ENCODE data around the gene P2RY8. TPM values are rescaled to one million over a fixed set of nuclear protein-coding genes. Genes with fewer than 3 reads are reported as not detected.
"Not testable (repeated sequence)": the region's sequence is repeated elsewhere in the genome, so short reads cannot be mapped to it uniquely, and the experiment has no call there.

Gene P2RY8, protein sequence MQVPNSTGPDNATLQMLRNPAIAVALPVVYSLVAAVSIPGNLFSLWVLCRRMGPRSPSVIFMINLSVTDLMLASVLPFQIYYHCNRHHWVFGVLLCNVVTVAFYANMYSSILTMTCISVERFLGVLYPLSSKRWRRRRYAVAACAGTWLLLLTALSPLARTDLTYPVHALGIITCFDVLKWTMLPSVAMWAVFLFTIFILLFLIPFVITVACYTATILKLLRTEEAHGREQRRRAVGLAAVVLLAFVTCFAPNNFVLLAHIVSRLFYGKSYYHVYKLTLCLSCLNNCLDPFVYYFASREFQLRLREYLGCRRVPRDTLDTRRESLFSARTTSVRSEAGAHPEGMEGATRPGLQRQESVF
- polyA plus RNA-seq (ENCODE audit: insufficient read length): 0.51 TPM

DNA sequence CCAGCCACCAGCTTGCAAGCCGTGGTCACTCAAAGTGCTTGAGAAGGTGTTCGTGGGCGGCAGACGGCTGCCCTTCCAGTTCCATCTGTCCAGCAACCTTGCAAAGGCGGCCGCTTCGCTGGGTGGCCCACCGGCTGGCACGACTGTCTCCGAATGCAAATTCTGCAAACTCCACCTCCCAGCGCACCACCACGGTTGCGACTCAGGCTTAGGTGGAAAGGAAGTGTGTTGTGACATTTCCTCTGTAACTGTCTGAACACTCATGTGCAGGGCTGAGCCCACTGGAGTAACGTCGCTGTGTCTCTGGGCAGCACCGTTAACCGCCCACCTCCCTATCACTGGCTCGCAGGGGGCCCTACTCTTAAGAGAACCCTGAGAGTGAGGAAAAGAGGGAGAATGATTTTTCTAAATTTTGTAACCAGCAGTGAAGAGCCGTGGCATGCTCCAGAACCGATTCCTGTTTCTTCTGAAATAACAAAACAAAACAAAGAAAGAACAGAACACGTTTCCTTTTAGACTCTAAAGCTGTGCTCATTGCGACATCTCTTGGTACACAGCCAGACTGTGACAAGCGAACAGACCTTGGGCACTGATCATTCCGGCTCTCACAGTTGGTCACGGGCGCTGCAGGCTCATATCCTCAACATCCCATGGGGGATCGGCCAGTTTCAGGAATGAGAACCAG lies at the start of gene P2RY8:
Gene P2RY8 (minus strand): TSS at position 155 of the 685 bp plus-strand sequence. CDS start 70,627 bp downstream, outside the sequence.
- DNase-seq (ENCODE audit: low read depth): no peak

DNA sequence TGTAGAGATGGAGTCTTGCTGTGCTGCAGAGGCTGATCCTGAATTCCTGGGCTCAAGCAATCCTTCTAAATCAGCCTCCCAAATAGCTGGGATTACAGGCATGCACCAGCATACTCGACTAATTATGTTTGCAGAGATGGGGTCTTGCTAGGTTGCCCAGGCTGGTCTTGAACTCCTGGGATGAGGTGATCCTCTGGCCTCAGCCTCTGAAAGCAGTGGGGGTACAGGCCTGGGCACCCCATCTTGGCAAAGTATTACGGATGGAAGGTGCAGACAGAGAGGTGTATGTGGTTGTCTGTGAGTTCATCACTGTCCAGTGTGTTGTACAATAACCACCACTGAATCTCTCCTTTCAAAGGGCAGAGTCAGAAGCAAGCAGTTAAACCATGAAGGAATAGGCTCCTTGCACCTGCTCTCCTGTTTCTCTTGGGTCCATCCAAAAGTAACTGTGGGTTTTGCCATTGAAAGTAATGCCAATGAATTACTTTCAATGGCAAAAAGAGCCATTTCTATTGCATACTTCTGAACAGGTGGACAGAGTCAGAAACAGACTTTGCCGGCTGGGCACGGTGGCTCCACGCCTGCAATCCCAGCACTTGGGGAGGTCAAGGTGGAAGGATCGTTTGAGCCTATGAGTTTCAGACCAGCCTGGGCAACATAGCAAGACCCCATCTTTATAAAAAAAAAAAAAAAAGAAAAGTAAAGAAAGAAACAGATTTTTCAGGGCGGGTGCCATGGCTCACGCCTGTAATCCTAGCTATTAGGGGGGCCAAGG lies 47.4 kb upstream of the P2RY8 start:
- DNase-seq (ENCODE audit: low read depth): no peak

DNA sequence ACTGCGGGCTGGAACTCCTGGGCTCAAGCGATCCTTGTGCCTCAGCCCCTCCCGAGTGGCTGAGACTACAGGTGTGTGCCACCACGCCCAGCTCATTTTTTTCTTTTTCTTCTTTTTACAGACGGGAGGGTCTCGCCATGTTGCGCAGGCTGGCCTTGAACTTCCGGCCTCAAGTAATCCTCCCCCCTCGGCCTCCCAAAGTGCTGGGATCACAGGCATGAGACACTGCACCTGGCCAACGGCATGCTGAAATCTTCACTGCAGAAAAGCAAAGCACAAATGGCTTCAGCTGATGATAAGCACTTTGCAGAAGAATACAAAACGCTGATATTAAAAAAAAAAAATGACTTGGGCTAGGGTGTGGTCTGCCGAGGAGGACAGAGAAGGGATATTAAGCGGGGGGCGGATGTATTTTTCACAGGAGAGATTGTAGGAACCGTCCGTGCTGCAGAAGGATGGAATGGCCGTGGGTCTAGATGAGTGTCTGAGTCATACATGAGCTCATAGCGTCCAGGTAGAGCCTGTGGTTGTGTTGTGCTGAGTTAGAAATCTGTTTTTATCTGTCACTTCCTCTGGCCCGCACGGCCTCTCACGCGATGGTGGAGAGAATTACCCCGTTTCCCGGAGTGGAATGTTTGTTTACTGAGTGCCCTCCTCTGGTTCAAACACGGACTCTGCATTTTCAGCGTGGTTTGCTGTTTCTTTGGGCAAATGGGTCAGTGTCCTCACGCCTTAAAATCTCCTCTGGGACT lies 45.9 kb upstream of the P2RY8 start:
- no peak for DNase-seq (ENCODE audit: low read depth)

DNA sequence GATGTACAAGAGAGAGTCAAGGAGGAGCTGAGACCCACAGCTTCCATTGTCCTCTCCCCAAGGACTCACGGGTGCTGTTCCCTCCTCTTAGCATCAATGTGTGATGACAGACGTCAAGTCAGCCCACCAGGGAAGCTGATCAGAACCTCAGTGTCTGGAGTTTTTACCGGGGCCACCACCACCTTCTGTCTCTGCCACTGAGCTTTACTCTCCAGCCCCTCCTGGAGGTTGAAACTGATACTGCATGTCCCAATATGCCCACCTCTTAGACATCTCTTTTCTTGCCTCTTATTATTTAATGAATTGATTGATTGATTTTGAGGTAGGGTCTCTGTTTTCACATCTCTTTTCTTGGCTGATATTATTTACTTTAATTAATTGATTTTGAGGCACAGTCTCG lies 44.1 kb upstream of the P2RY8 start:
- no peak for DNase-seq (ENCODE audit: low read depth)

DNA sequence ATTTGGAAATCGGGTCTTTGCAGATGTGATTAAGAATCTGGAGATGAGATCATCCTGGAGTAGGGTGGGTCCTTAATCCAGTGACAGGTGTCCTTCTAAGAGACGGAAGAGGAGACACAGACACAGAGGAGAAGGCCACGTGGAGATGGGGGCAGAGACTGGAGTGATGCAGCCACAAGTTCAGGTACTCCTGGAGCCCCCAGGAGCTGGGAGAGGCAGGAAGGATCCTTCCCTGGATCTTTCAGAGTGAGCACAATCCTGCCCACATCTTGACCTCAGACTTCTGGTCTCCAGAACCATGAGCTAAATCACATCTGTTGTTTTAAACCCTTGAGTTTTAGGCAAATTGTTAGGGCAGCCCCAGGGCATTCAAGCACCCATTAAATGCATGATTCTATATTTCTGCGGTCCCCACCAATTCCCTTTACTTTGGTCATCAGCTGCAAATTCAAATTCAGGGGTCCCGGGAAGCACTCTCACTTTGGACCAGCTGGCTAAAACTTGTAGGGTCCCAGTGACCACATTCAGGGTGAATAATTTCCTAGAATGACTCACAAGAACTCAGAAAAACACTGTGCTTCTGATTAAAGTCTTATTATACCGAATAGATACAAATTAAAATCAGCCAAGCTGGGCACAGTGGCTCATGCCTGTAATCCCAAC lies 41.7 kb upstream of the P2RY8 start:
- no peak for DNase-seq (ENCODE audit: low read depth)

DNA sequence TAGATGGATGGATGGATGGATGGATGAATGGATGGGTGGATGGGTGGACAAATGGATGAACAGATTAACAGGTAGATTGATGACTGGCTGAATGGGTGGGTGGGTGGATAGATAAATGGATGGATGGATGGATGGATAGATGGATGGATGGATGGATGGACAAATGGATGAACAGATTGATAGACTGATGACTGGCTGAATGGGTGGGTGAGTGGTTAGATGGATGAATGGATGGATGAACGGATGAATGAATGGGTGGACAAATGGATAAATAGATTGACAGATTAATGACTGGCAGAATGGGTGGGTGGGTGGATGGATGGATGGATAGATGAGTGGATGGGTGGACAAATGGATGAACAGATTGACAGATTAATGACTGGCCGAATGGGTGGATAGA lies 40.9 kb upstream of the P2RY8 start:
- DNase-seq (ENCODE audit: low read depth): no peak

DNA sequence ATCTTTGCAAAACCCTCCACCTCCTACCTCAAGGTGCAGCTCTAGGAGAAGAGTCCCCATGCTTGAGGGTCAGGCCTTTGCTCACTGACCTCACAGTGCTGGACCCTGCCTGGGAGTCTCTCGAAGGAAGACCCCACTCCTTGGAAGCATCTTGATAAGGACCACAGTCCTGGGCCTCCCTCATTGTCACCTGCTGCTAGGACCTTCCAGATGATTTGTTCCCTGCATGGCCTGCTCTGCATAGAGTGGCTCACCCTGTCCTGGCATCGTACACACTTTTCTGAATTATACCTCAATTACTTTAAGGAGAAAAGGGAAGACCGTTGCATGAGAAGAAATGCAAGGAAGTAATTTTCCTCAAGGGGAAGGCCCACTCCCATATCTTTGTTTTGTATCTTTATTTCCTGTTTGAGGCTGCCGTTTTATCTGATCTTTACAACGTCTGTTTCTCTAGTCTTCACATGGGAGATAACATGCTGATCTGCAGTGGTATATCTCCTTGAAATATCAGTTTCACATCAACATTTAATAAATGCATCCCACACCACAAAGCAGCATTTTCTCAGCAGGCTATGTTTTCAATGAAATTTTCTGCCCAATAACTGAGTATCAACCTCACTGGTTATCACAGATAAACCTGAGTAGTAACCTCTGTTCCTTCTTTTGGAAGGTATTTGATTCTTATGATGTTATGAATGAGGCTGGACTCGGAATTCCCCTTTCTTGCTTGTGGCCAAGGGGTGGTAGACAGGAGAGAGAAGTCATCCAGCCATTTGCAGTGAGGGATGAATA lies 39.4 kb upstream of the P2RY8 start:
- DNase-seq (ENCODE audit: low read depth): no peak

DNA sequence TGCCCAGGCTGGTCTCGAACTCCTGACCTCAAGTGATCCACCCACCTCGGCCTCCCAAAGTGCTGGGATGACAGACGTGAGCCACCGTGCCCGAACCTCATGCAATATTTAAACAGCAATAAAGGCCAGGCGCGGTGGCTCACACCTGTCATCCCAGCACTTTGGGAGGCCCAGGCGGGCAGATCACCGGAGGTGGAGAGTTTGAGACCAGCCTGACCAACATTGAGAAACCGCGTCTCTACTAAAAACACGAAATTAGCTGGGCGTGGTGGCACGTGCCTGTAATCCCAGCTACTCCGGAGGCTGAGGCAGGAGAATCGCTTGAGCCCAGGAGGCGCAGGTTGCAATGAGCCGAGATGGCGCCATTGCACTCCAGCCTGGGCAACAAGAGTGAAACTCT lies 37.2 kb upstream of the P2RY8 start:
- not testable (repeated sequence) for DNase-seq (ENCODE audit: low read depth)

DNA sequence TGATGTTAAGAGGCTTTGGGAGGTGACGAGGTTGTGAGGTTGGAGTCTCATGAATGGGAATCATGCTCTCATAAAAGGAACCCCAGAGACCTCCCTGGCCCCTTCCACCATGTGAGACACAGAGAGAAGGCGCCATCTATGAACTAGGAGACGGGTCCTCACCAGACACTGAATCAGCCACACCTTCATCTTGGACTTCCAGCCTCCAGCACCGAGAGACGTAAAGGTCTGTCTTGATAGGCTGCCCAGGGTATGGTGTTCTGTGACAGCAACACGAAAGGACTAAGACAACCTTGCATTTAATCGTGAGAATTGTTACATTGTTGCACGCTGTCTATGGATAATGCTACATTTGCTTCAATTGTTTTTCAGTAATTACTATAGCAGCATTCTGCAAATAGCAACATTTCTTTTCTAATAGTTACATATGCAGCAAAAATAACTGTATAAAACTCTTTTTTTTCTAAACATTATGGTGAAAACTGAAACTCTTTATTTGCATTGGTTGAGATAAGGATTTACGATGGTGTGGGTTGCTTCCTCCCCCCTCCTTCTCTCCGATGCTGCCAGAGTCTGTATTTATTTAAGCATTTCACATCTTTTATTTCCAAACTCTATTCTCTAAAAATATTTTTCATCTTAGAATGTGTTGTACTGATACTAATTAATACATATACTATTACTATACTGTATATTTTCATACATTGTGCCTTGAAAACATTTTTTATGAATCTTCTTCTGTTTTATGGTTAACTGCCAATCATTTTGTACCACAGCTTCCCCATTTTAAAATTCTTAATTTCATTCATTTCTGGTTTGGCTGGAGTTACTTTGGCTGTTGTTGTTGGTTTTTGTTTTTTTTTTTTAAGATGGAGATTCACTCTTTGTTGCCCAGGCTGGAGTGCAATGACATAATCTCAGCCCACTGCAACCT lies 28.0 kb upstream of the P2RY8 start:
- DNase-seq (ENCODE audit: low read depth): no peak

DNA sequence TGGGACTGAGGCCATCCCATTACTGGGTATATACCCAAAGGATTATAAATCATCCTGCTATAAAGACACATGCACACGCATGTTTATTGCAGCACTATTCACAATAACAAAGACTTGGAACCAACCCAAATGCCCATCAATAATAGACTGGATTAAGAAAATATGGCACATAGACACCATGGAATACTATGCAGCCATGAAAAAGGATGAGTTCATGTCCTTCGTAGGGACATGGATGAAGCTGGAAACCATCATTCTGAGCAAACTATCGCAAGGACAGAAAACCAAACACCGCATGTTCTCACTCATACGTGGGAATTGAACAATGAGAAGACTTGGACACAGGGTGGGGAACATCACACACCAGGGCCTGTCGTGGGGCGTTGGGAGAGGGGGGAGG lies 27.1 kb upstream of the P2RY8 start:
- DNase-seq (ENCODE audit: low read depth): not testable (repeated sequence)

DNA sequence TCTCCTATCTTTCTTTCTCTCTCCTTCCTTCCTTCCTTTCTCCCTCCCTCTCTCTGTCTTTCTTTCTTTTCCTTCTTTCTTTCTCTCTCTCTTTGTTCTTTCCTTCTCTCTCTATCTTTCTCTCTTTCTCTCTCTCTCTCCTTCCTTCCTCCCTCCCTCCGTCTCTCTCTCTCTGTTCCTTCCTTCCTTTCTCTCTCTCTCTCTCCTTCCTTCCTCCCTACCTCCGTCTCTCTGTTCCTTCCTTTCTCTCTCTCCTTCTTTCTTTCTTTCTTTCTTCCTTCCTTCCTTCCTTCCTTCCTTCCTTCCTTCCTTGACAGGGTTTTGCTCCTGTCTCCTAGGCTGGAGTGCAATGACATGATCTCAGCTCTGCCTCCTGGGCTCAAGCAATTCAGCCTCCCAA lies 24.2 kb upstream of the P2RY8 start:
- DNase-seq (ENCODE audit: low read depth): no peak

DNA sequence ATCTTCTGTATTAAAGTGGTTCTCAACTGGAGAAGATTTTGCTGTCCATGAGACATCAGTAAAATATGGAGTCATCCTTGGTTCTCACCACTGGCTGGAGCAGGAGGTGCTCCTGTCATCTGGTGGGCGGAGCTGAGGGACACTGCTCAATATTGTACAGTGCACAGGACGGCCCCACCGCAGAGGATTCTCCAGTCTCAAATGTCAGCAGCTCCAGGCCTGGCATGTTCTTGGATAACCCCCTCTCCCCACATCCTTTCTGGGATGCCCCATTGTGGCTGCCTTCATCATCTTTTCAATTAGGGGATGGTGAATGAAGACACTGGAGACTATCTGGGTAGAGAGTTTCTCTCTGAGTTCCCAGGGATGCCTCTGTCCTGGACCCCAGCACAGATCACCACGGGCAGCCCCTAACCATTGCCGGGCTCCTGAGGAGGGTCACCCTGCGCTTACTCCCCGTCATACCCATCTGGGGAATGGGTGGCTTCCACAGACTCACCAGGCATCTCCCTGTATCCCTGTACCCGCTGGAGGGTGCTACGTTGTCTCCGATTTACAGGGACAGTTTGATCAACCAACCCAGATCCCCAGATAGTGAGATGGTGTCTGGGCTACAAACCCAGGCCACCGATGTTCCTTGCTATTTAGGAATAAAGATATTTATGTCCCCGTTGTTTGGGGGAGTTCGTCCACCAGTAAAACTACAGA lies 21.9 kb upstream of the P2RY8 start:
- no peak for DNase-seq (ENCODE audit: low read depth)

DNA sequence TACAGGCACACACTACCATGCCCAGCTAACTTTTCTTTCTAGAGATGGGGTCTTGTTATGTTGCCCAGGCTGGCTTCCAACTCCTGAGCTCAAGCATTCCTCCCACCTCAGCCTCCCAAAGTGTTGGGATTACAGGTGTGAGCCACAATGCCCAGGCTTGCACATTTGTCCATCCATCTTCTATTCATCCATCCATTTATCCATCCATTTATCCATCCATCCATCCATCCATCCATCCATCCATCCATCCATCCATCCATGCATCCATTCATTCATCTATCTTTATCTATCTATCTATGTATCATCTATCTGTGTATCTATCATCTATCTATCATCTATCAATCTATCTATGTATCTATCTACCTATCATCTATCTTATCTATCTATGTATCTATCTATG lies 20.5 kb upstream of the P2RY8 start:
- not testable (repeated sequence) for DNase-seq (ENCODE audit: low read depth)

DNA sequence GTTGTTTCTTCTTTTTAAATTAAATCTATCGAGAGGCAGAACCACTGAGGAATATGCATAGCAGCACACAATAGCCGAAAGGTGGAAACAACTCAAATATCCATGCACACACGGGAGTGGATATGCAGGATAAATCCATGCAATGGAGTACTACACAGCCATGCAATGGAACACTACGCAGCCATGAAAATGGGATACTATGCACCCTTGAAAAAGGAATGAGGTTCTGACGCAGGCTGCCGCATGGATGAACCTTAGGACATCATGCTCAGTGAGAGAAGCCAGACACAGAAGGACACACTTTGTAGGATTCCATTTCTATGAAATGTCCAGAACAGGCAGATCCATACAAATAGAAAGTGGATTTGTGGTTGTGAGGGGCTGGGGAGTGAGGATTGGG lies 18.4 kb upstream of the P2RY8 start:
- DNase-seq (ENCODE audit: low read depth): no peak

DNA sequence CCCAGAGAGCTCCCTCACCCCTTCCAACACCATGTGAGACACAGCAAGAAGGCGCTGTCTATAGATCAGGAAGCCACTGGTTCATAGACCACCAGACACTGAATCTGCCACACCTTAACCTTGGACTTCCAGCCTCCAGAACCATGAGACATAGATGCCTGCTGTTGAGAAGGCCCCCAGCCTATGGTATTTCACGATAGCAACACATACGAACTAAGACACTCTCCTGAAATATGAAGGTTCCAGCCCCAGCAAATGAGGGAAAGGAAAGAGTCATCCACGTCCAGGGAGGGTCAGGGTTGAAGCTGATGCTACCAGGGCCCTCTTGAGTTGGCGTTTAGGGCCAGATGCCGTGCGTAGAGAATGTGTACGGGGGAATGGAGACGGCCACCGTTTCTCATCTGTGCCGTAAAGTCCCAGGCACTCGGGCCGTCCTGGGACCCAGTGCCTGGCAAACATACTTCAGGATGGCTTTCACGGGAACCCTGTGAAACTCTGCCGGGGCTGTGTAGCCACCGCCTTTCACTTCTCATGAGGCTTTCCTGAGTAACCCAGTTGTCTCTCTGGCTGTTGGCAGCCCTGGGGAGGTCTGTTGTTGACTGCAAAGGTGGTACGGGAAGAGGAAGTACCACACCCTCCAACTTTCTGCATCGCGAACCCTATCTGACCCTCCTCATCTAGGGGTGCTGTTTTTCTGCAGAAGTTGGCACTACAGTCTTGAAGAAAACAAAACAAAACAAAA lies 17.7 kb upstream of the P2RY8 start:
- DNase-seq (ENCODE audit: low read depth): no peak

DNA sequence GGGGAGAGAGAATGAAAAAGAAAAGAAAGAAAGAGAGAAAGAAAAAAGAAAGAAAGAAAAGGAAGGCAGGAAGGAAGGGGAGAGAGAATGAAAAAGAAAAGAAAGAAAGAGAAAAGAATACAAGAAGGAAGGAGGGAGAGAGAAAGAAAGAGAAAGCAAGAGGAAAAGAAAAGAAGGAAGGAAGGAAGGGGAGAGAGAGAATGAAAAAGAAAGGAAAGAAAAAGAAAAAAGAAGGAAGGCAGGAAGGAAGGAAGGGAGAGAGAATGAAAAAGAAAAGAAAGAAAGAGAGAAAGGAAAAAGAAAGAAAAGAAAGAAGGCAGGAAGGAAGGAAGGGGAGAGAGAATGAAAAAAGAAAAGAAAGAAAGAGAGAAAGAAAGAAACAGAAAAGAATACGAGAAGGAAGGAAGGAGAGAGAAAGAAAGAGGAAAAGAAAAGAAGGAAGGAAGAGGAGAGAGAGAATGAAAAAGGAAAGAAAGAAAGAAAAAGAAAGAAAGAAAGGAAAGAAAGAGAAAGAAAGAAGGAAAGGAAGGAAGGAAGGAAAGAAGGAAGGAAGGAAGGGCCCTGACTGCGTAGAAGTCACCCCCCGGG lies 15.1 kb upstream of the P2RY8 start:
- no peak for DNase-seq (ENCODE audit: low read depth)

DNA sequence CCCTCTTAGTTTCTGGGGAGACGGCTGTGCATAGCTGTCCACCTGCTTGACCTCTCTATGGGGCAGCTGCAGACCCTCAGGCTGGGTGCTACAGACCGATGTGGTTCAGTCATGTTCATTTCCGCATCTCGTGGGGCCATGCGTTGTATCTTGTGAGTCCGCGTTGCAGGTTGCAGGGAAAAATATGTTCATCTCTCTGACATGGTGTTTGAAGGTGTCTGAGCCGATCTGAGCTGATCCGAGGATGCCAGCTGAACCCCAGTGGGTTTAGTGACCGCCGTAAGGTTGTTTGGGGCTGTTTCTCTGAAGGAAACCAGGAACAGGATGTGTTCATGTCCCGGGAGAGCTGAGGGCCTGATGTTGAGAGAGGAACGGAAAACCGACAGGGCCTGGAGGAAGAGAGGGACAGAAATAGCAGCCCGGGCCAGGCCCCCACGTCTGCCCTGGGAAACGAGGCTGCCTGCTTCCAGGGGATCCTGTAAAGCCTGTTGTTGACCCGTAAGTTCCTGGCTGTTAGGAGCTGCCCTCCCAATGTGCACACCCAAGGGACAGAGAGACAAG lies 9.8 kb upstream of the P2RY8 start:
- DNase-seq (ENCODE audit: low read depth): no peak
